Loucy (cell line): ENCODE data around the gene BMPR1B.

Experiments used
- EZH2phosphoT487 ChIP-seq: fragments of 200-600 bp; IDR thresholded peaks from 2 replicates; pipeline ENCODE4 v1.6.1; 2018; ENCODE audit warnings: antibody characterized with exemption, mild to moderate bottlenecking, moderate library complexity, borderline replicate concordance
- TF ChIP-seq, protein P1 (sequence below): fragments of 200-600 bp; sonication (generic); conservative IDR thresholded peaks from 2 replicates; pipeline ENCODE4 v1.5.1; 2014; ENCODE audit warnings: mild to moderate bottlenecking, antibody characterized with exemption, low read length

DNA sequence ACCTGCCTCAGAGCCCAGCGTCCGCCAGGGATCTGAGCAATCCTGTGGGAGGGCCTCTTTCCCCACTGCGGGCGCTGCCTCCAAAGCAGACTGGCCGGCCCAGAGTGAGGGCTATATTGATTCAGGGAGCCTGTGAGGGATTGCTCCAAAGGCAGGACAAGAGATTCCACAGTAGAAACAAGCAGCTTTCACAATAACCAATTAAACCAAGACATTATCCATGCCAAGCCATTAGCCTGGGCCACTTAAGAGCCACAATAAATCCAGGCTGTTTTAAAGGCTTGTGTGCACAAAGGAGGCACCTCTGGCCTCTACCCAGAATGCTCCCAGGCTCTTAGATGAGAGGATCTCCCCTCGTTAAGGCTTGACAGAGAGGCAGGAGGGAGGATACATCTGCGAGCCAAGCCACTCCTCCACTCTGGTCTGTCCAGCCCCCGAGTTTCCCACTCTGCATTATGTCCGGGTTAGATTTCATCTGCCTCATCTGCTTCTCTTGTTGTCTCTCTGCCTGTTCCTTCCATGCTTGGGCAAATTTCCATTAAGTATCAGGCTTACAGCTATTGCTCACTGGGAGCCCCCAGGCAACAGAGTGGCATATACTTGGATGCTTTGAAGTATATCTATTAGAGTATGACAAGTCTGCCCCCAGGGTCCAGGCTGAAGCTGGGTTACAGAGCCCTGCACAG, 433.1 kb downstream of the BMPR1B start:
- TF ChIP-seq, protein P1, sequence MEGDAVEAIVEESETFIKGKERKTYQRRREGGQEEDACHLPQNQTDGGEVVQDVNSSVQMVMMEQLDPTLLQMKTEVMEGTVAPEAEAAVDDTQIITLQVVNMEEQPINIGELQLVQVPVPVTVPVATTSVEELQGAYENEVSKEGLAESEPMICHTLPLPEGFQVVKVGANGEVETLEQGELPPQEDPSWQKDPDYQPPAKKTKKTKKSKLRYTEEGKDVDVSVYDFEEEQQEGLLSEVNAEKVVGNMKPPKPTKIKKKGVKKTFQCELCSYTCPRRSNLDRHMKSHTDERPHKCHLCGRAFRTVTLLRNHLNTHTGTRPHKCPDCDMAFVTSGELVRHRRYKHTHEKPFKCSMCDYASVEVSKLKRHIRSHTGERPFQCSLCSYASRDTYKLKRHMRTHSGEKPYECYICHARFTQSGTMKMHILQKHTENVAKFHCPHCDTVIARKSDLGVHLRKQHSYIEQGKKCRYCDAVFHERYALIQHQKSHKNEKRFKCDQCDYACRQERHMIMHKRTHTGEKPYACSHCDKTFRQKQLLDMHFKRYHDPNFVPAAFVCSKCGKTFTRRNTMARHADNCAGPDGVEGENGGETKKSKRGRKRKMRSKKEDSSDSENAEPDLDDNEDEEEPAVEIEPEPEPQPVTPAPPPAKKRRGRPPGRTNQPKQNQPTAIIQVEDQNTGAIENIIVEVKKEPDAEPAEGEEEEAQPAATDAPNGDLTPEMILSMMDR: no peak
- no peak for TF ChIP-seq EZH2phosphoT487
